EL (cell line): Measurements from ENCODE around the gene TGFB2.

Experiments used
- DNase-seq: peaks from one replicate; pipeline ENCODE4 v3.0.0-alpha.2; 2016

The TGFB2 gene

GRCh38 chr1:218336328-218336727 lies 8.8 kb upstream of the TGFB2 start:
- no peak for DNase-seq

- DNase-seq = peak; percentile 50
Observed at GRCh38 chr1:218339267-218339831, 5.8 kb upstream of the TGFB2 start.

DNA sequence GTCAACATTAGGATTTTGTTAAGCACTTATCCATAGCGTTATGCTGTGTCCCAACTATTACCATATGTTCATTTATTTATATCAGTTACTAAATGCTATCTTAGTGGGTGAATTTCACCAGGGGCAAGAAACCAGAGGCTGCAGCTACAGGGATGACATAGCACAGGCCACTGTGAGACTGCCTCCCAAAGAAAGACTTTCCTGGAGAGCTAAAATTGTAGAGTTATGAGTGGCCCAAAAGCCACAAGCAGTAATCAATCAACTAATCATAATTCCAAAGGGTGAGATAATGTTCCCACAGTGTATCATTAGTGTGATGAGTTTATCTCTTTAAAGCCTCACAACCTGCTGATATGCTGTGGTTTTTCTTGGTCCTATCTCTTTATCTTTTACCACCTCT lies 3.8 kb upstream of the TGFB2 start:
- no peak for DNase-seq

GRCh38 chr1:218342091-218342490 lies 3.0 kb upstream of the TGFB2 start:
- DNase-seq = no peak

DNA sequence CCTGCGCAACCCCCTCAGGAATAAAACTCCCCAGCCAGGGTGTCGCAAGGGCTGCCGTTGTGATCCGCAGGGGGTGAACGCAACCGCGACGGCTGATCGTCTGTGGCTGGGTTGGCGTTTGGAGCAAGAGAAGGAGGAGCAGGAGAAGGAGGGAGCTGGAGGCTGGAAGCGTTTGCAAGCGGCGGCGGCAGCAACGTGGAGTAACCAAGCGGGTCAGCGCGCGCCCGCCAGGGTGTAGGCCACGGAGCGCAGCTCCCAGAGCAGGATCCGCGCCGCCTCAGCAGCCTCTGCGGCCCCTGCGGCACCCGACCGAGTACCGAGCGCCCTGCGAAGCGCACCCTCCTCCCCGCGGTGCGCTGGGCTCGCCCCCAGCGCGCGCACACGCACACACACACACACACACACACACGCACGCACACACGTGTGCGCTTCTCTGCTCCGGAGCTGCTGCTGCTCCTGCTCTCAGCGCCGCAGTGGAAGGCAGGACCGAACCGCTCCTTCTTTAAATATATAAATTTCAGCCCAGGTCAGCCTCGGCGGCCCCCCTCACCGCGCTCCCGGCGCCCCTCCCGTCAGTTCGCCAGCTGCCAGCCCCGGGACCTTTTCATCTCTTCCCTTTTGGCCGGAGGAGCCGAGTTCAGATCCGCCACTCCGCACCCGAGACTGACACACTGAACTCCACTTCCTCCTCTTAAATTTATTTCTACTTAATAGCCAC lies 696 bp downstream of the TGFB2 start:
- peak; percentile 75 for DNase-seq

DNA sequence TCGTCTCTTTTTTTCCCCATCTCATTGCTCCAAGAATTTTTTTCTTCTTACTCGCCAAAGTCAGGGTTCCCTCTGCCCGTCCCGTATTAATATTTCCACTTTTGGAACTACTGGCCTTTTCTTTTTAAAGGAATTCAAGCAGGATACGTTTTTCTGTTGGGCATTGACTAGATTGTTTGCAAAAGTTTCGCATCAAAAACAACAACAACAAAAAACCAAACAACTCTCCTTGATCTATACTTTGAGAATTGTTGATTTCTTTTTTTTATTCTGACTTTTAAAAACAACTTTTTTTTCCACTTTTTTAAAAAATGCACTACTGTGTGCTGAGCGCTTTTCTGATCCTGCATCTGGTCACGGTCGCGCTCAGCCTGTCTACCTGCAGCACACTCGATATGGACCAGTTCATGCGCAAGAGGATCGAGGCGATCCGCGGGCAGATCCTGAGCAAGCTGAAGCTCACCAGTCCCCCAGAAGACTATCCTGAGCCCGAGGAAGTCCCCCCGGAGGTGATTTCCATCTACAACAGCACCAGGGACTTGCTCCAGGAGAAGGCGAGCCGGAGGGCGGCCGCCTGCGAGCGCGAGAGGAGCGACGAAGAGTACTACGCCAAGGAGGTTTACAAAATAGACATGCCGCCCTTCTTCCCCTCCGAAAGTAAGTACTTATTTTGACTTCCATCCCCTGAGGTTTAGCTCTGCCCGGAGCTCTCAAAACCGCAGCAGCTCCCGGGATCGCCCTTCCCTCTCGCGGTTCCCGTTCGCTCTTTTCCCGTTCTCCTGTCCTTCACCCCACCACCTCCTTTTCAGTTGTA lies 1.5 kb downstream of the TGFB2 start:
- peak; percentile 61 for DNase-seq

- DNase-seq = peak; percentile 65
Observed at GRCh38 chr1:218347336-218347722, 2.2 kb downstream of the TGFB2 start.

GRCh38 chr1:218347723-218348627 lies 2.8 kb downstream of the TGFB2 start:
- peak; percentile 81 for DNase-seq

GRCh38 chr1:218348628-218349071 lies 3.5 kb downstream of the TGFB2 start:
- DNase-seq = peak; percentile 32

GRCh38 chr1:218349348-218350034 lies 4.4 kb downstream of the TGFB2 start:
- DNase-seq = peak; percentile 45

GRCh38 chr1:218350035-218350525 lies 4.9 kb downstream of the TGFB2 start:
- DNase-seq = no peak

- peak; percentile 87 for DNase-seq
Observed at GRCh38 chr1:218350801-218351266, 5.7 kb downstream of the TGFB2 start.

GRCh38 chr1:218351391-218352074 lies 6.4 kb downstream of the TGFB2 start:
- peak; percentile 54 for DNase-seq

GRCh38 chr1:218352075-218352438 lies 6.9 kb downstream of the TGFB2 start:
- DNase-seq = no peak

- DNase-seq = peak; percentile 36
Observed at GRCh38 chr1:218353656-218354055, 8.5 kb downstream of the TGFB2 start.

DNA sequence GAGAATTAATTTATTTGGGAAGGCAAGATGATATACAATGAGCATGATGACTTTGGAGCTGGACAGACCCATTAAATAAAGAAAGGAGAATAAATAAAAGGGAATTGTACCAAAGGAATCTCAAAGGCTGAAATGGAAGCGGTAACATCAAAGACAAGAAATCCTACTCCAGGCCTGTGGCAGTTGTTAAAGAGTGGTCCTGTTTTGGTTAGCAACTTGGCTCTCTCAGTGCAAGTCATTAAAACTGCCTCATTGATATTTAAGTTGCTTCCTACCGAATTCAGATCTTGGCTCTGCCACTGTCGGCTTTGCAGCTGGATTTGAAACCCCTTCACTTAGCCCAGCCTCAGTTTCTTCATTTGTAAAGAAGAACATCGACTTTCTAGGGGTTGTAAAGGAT lies 10.1 kb downstream of the TGFB2 start:
- DNase-seq = no peak

DNA sequence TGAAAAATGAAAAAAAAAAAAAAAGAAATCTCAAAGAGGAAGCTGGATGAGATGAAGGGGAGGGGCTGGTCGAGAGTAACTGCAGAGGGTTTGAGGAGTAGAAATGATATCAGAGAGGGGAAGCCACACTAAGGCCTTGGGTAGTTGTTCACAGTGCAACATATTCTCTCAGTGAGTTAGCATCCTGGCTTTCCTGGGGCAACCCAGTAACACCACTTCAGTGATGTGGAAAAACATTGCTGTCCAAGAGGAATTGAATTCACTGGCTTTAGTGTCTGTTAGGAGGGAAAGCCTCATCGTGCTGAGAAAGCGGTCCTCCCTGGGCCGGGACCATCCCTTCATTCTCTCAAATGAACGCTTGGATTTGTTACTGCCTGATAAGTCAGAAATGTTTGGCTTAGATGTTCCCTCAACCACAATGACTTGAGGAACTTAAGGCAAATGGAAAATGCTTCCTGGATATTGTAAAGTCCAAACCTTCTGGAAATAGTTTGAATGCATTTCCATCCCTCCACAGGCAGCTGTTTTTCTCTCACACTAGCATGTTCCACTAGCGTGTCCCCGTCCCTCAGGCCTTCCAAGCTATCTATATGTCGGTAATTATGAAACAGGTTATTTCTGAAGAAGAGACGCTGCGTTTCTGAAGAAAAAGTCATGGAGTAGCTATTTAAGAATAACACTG lies 12.2 kb downstream of the TGFB2 start:
- DNase-seq = peak; percentile 43

DNA sequence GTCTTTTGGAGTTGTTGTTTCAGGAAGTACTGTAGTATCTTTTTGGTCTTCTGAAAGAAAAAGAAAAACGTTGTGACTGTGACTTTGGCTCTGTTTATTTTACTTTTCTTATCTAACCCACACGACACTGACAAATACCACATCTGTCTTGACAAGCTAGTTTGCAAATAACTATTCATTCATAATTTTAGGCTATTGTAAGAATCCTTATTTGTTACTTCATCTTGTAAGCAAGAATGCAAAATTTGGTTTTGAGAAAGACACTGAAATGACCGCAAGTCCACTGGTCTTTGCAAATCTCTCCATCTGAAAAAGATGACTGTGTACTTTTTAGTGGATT lies 12.7 kb downstream of the TGFB2 start:
- DNase-seq = no peak

GRCh38 chr1:218361298-218362065 lies 16.3 kb downstream of the TGFB2 start:
- DNase-seq = peak; percentile 65
